Muscle of leg (tissue), 11 donors: Measurements from ENCODE around the gene GDAP2. TPM values are rescaled to one million over a fixed set of nuclear protein-coding genes. Genes with fewer than 3 reads are reported as not detected.

Source experiments
- DNase-seq: peaks from one replicate; pipeline ENCODE4 v3.0.0; 2013
- H3K27ac ChIP-seq: one replicate; pipeline ENCODE4 v1.5.1; 2013; ENCODE audit warnings: mild to moderate bottlenecking, low read length, control low read depth
- H3K27me3 ChIP-seq: one replicate; pipeline ENCODE4 v1.6.1; 2013; ENCODE audit warnings: low read length; ENCODE audit not compliant: control insufficient read depth, insufficient read depth
- H3K36me3 ChIP-seq: one replicate; pipeline ENCODE4 v1.6.1; 2013; ENCODE audit warnings: low read length; ENCODE audit not compliant: control insufficient read depth, insufficient read depth
- H3K4me1 ChIP-seq: one replicate; pipeline ENCODE4 v1.6.1; 2013; ENCODE audit warnings: low read length; ENCODE audit not compliant: control insufficient read depth, insufficient read depth
- H3K4me3 ChIP-seq: one replicate; pipeline ENCODE4 v1.5.1; 2013; ENCODE audit warnings: low read length, control low read depth
- H3K9me3 ChIP-seq: replicated peaks from 2 replicates; pipeline ENCODE4 v1.6.1; 2013; ENCODE audit warnings: low read depth, low read length; ENCODE audit not compliant: control insufficient read depth
- whole genome bisulfite sequencing: methylation state at CpG from one replicate; pipeline ENCODE4 v1.1.5; 2013; ENCODE audit warnings: missing lambda C conversion rate; ENCODE audit not compliant: insufficient coverage; 5-methylcytosine and 5-hydroxymethylcytosine counted together
- polyA plus RNA-seq, 8 donors: library from polyadenylated mRNA; unstranded; fragments of 120-200 nt; gene quantifications; one replicate each; pipeline versions ENCODE4 v1.2.1 to v1.2.3, GENCODE V29; 2013; ENCODE audit warnings: inconsistent platforms in 1 of 8, low replicate concordance in 1 of 8; ENCODE audit not compliant: insufficient read length in 8 of 8, insufficient read depth in 1 of 8
- total RNA-seq: library from RNA; stranded (reverse); fragments of 120-200 nt; gene quantifications from one replicate; pipeline ENCODE4 v1.2.4, GENCODE V29; 2013

GDAP2 gene
- total and polyA plus RNA-seq, 9 donors = 6.3 to 14.0 (median 7.0) TPM

- Histone ChIP-seq H3K27me3 (no peaks in the 10 kb centered on the region), H3K4me1 (peaks cover 28% of the 10 kb centered on the region), H3K4me3 (no peak overlapping the region), H3K36me3 (no peaks in the 10 kb centered on the region), H3K9me3 (no peaks in the 10 kb centered on the region), H3K27ac (no peak overlapping the region)
- WGBS = 50% methylated on average over 2 of the region's 4 CpGs
- DNase-seq = no peak
These were observed 99.2 kb downstream of the GDAP2 start for GRCh38 chr1:117830222-117830621.

GRCh38 chr1:117828201-117828600, 101.2 kb downstream of the GDAP2 start:
- H3K4me3 ChIP-seq = no peak overlapping the region
- no peaks in the 10 kb centered on the region for H3K27me3 ChIP-seq
- 30% methylated on average over 3 of the region's 4 CpGs for WGBS
- DNase-seq = peak; percentile 83
- no peaks in the 10 kb centered on the region for H3K9me3 ChIP-seq
- peak overlapping the region; percentile 54 for H3K27ac ChIP-seq
- H3K36me3 ChIP-seq = no peaks in the 10 kb centered on the region
- peaks cover 38% of the 10 kb centered on the region for H3K4me1 ChIP-seq

GRCh38 chr1:117826540-117827078, 102.8 kb downstream of the GDAP2 start:
- Histone ChIP-seq H3K4me1 (peaks cover 39% of the 10 kb centered on the region), H3K27me3 (no peaks in the 10 kb centered on the region), H3K9me3 (peaks cover 2% of the 10 kb centered on the region), H3K4me3 (no peak overlapping the region), H3K36me3 (no peaks in the 10 kb centered on the region), H3K27ac (peak overlapping the region; percentile 8)
- peak; percentile 80 for DNase-seq
- WGBS = 43% methylated on average over 1 of the region's 1 CpG

- no peak overlapping the region for H3K4me3 ChIP-seq
- peaks cover 5% of the 10 kb centered on the region for H3K9me3 ChIP-seq
- 8% methylated on average over 2 of the region's 2 CpGs for WGBS
- no peaks in the 10 kb centered on the region for H3K27me3 ChIP-seq
- DNase-seq = no peak
- no peaks in the 10 kb centered on the region for H3K36me3 ChIP-seq
- peaks cover 44% of the 10 kb centered on the region for H3K4me1 ChIP-seq
- H3K27ac ChIP-seq = peak overlapping the region; percentile 65
These were observed 103.3 kb downstream of the GDAP2 start for GRCh38 chr1:117826119-117826518.

GRCh38 chr1:117825414-117825813, 104.0 kb downstream of the GDAP2 start:
- peaks cover 49% of the 10 kb centered on the region for H3K4me1 ChIP-seq
- peaks cover 5% of the 10 kb centered on the region for H3K9me3 ChIP-seq
- DNase-seq = no peak
- peak overlapping the region; percentile 65 for H3K27ac ChIP-seq
- H3K36me3 ChIP-seq = no peaks in the 10 kb centered on the region
- no peak overlapping the region for H3K4me3 ChIP-seq
- no peaks in the 10 kb centered on the region for H3K27me3 ChIP-seq
- WGBS = 40% methylated on average over 1 of the region's 2 CpGs

GRCh38 chr1:117824616-117825015, 104.8 kb downstream of the GDAP2 start:
- peaks cover 49% of the 10 kb centered on the region for H3K4me1 ChIP-seq
- WGBS = 54% methylated on average over 1 of the region's 1 CpG
- H3K27me3 ChIP-seq = no peaks in the 10 kb centered on the region
- H3K9me3 ChIP-seq = peaks cover 5% of the 10 kb centered on the region
- H3K36me3 ChIP-seq = no peaks in the 10 kb centered on the region
- no peak overlapping the region for H3K4me3 ChIP-seq
- DNase-seq = no peak
- H3K27ac ChIP-seq = no peak overlapping the region

GRCh38 chr1:117821774-117822482, 107.5 kb downstream of the GDAP2 start:
- Histone ChIP-seq H3K27ac (no peak overlapping the region), H3K27me3 (no peaks in the 10 kb centered on the region), H3K4me3 (no peak overlapping the region), H3K9me3 (peaks cover 5% of the 10 kb centered on the region), H3K36me3 (no peaks in the 10 kb centered on the region), H3K4me1 (peaks cover 37% of the 10 kb centered on the region)
- peak; percentile 45 for DNase-seq
- WGBS = no CpG with 5 or more reads among the region's 3 CpGs

- Histone ChIP-seq H3K9me3 (peaks cover 5% of the 10 kb centered on the region), H3K27ac (no peak overlapping the region), H3K4me3 (no peak overlapping the region), H3K4me1 (peaks cover 32% of the 10 kb centered on the region), H3K27me3 (no peaks in the 10 kb centered on the region), H3K36me3 (no peaks in the 10 kb centered on the region)
- DNase-seq = no peak
- WGBS = 94% methylated on average over 2 of the region's 5 CpGs
These were observed 108.1 kb downstream of the GDAP2 start for GRCh38 chr1:117821382-117821755.

- WGBS = 73% methylated on average over 4 of the region's 7 CpGs
- no peak for DNase-seq
- H3K27me3 ChIP-seq = no peaks in the 10 kb centered on the region
- H3K36me3 ChIP-seq = no peaks in the 10 kb centered on the region
- no peak overlapping the region for H3K4me3 ChIP-seq
- H3K9me3 ChIP-seq = peaks cover 5% of the 10 kb centered on the region
- H3K4me1 ChIP-seq = peaks cover 27% of the 10 kb centered on the region
- H3K27ac ChIP-seq = no peak overlapping the region
These were observed 108.6 kb downstream of the GDAP2 start for GRCh38 chr1:117820694-117821381.

GRCh38 chr1:117820096-117820495, 109.3 kb downstream of the GDAP2 start:
- 94% methylated on average over 2 of the region's 2 CpGs for WGBS
- Histone ChIP-seq H3K27me3 (no peaks in the 10 kb centered on the region), H3K4me3 (no peak overlapping the region), H3K9me3 (peaks cover 5% of the 10 kb centered on the region), H3K27ac (no peak overlapping the region), H3K36me3 (no peaks in the 10 kb centered on the region), H3K4me1 (peaks cover 24% of the 10 kb centered on the region)
- no peak for DNase-seq
